Activated B cell treated with CpG ODN at 0.5 μM for 24 hours (primary cell): ENCODE results near the gene KCP. TPM values are rescaled to one million over a fixed set of nuclear protein-coding genes. Genes with fewer than 3 reads are reported as not detected.

ENCODE experiments used
- ATAC-seq: fragments of 200-7000 bp; cut with Tn5 transposase; one replicate; pipeline ENCODE4 v1.10.0; 2021; ENCODE audit warnings: low read depth, mild to moderate bottlenecking, moderate library complexity
- CTCF ChIA-PET: fragments of 350-600 bp; sonication (Branson Sonifier 250); formaldehyde crosslinking; loops from one replicate; lab custom pipeline; 2021; ENCODE audit warnings: antibody characterized with exemption; lab: Charles Lee
- POLR2A ChIA-PET: fragments of 350-600 bp; sonication (Branson Sonifier 250); formaldehyde crosslinking; loops from one replicate; lab custom pipeline; 2021; ENCODE audit warnings: antibody characterized with exemption; lab: Charles Lee
- DNase-seq: peaks from one replicate; pipeline ENCODE4 v3.0.0; 2022
- H3K27ac Mint-ChIP-seq: one replicate; pipeline ENCODE4 v1.8.0; 2020; ENCODE audit warnings: mixed read lengths
- H3K27me3 Mint-ChIP-seq: one replicate; pipeline ENCODE4 v1.8.0; 2021; ENCODE audit warnings: mixed read lengths
- H3K36me3 Mint-ChIP-seq: one replicate; pipeline ENCODE4 v1.8.0; 2021; ENCODE audit warnings: low read depth, mixed read lengths
- H3K4me1 Mint-ChIP-seq: one replicate; pipeline ENCODE4 v1.8.0; 2021; ENCODE audit warnings: mixed read lengths
- H3K4me3 Mint-ChIP-seq: one replicate; pipeline ENCODE4 v1.8.0; 2020; ENCODE audit warnings: mild to moderate bottlenecking, mixed read lengths
- H3K9me3 Mint-ChIP-seq: one replicate; pipeline ENCODE4 v1.8.0; 2020; ENCODE audit warnings: mixed read lengths
- intact Hi-C: fragments of 100-400 bp; cut with micrococcal nuclease; formaldehyde crosslinking; loops from one replicate; pipeline ENCODE4 v1.15.1; 2024
- total RNA-seq: library from RNA; stranded (reverse); gene quantifications from 2 replicates; pipeline ENCODE4 v1.2.3, GENCODE V29; 2022
- TF ChIP-seq, protein P1 (sequence below): fragments of 200-600 bp; IDR thresholded peaks from one replicate; pipeline ENCODE4 v1.8.0; 2022; ENCODE audit warnings: antibody characterized with exemption, mild to moderate bottlenecking

The KCP gene
- total RNA-seq, 1 donor from 2014 or later = 4.1 TPM

DNA sequence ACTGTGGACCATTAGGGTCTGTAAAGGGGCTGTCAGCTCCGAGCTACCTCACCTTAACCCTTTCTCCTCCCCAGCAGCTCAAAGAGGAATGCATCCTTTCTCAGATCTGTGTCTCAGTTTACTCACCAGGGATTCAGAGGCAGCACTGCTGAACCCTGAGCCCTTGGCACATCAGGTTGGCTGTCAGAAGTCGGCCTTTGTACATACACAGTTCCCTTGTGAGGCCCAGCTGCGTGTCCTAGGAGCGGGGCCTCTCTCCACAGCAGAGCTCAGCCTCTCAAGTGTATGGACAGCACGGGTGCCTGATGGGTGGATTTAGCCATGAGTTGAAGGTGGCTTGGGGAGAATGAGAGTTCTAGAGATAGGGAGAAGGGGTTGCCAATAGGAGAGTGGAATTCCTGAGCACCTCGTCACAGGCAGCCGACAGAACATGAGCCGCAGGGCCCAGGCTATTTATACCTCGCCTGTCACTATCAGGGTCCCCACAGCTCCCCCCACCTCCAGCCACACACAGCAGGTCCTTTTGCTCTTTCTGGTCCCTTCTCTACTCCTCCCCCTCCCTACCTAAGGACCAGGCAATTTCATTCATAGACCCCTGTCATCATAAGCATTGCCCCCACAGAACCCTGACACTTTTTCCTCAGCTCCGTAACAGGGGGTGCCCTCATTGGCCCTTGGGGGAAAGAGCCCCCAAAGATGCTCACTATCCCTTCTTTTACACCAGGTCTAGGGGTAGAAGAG lies 82.4 kb downstream of the KCP start:
- intact Hi-C loops = no loop called here
- ATAC-seq = no peak
- POLR2A ChIA-PET = no interaction called here
- CTCF ChIA-PET = no interaction called here
- TF ChIP-seq, protein P1, sequence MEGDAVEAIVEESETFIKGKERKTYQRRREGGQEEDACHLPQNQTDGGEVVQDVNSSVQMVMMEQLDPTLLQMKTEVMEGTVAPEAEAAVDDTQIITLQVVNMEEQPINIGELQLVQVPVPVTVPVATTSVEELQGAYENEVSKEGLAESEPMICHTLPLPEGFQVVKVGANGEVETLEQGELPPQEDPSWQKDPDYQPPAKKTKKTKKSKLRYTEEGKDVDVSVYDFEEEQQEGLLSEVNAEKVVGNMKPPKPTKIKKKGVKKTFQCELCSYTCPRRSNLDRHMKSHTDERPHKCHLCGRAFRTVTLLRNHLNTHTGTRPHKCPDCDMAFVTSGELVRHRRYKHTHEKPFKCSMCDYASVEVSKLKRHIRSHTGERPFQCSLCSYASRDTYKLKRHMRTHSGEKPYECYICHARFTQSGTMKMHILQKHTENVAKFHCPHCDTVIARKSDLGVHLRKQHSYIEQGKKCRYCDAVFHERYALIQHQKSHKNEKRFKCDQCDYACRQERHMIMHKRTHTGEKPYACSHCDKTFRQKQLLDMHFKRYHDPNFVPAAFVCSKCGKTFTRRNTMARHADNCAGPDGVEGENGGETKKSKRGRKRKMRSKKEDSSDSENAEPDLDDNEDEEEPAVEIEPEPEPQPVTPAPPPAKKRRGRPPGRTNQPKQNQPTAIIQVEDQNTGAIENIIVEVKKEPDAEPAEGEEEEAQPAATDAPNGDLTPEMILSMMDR = no peak
- H3K27ac Mint-ChIP-seq = no peak overlapping the region
- no peak overlapping the region for H3K4me3 Mint-ChIP-seq
- no peak for DNase-seq
- no peaks in the 10 kb centered on the region for H3K9me3 Mint-ChIP-seq
- peaks cover 24% of the 10 kb centered on the region for H3K4me1 Mint-ChIP-seq
- H3K36me3 Mint-ChIP-seq = no peaks in the 10 kb centered on the region
- peaks cover 33% of the 10 kb centered on the region for H3K27me3 Mint-ChIP-seq

DNA sequence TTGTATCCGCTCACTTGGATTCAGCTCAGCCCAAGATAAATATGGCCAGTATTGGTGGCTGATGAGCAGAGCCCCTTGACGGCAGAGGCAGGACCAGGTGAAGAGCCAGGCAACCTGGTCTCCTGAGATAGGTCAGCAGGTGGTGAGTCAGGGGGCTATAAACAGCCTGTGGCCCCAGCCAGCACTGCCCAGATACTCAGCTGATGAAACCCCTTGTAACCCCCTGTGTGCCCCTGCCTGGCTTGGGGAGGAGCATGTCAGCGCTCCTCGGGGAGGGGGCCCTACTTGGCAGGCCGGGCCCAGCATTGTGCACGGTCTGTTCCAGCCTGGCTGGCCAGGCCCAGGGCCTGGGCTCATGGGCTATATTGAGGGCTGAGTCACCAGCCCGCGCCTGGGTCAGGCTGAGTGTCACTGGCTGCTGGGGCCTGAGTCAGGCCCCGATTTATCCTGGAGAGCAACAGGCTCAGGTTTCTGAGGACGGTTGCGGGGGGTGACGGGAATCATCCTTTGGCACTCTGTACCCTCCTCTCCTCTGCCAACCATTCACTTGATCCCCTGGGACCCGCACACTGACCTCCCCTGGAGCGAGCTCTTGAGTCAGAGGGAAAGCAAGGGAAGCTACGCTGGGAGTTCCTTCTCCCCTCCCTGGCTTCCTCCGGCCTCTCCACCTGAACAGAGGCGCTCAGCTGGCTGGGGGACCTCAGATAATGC lies 83.1 kb downstream of the KCP start:
- H3K27ac Mint-ChIP-seq = no peak overlapping the region
- intact Hi-C loops = no loop called here
- peaks cover 34% of the 10 kb centered on the region for H3K27me3 Mint-ChIP-seq
- ATAC-seq = no peak
- ChIA-PET POLR2A (no interaction called here), CTCF (interaction anchor here (0.7 kb wide), 1 partner anchor 17 kb away, joined by 4 read pairs; no protein-coding TSS in a partner anchor)
- no peak for DNase-seq
- H3K9me3 Mint-ChIP-seq = no peaks in the 10 kb centered on the region
- peaks cover 24% of the 10 kb centered on the region for H3K4me1 Mint-ChIP-seq
- H3K4me3 Mint-ChIP-seq = no peak overlapping the region
- TF ChIP-seq, protein P1 = no peak
- no peaks in the 10 kb centered on the region for H3K36me3 Mint-ChIP-seq

DNA sequence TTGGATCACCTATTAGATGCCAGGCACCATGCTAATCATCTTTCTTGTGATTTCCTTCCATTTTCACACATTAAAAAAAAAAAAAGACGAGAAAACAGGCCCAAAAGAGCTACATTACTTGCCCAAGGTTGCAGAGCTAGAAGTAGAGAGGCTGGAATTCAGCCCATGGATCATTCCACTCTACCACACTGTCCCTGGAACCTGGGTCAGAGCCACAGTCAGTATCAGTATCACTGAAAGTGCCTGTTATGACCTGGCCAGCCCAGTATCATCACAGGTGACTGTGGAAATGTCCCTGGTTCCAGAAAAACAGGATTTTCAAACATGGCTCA lies 83.6 kb downstream of the KCP start:
- no peaks in the 10 kb centered on the region for H3K36me3 Mint-ChIP-seq
- DNase-seq (no peak), ATAC-seq (no peak)
- ChIA-PET POLR2A (no interaction called here), CTCF (interaction anchor here (0.7 kb wide), 1 partner anchor 17 kb away, joined by 4 read pairs; no protein-coding TSS in a partner anchor)
- H3K4me3 Mint-ChIP-seq = no peak overlapping the region
- H3K27me3 Mint-ChIP-seq = peaks cover 34% of the 10 kb centered on the region
- no peak overlapping the region for H3K27ac Mint-ChIP-seq
- H3K9me3 Mint-ChIP-seq = no peaks in the 10 kb centered on the region
- TF ChIP-seq, protein P1 = no peak
- intact Hi-C loops = no loop called here
- H3K4me1 Mint-ChIP-seq = peaks cover 22% of the 10 kb centered on the region

Other genes with a start within 250 kb of the KCP start
- gene GARIN1A, start 238.4 kb downstream of the KCP start, total RNA-seq = 1.2 and 1.4 TPM in 2 replicates
- 14.7 and 15.4 TPM in 2 replicates for gene CALU, start 171.3 kb downstream of the KCP start, total RNA-seq
- gene OPN1SW, start 134.9 kb downstream of the KCP start, total RNA-seq = not detected in 2 replicates
- 4.8 and 5.1 TPM in 2 replicates for gene CCDC136, start 118.7 kb downstream of the KCP start, total RNA-seq
- not detected in 2 replicates for gene FLNC, start 80.3 kb downstream of the KCP start, total RNA-seq
- gene ATP6V1F, start 47.9 kb downstream of the KCP start, total RNA-seq = 100.0 and 113 TPM in 2 replicates
- gene IRF5, start 27.2 kb upstream of the KCP start, total RNA-seq = 145 and 164 TPM in 2 replicates
- 50.8 and 56.2 TPM in 2 replicates for gene TNPO3, start 144.4 kb upstream of the KCP start, total RNA-seq
- 332 and 341 TPM in 2 replicates for gene TSPAN33, start 234.0 kb upstream of the KCP start, total RNA-seq